ENCODE data around the gene DOCK11.

The DOCK11 gene

DNA sequence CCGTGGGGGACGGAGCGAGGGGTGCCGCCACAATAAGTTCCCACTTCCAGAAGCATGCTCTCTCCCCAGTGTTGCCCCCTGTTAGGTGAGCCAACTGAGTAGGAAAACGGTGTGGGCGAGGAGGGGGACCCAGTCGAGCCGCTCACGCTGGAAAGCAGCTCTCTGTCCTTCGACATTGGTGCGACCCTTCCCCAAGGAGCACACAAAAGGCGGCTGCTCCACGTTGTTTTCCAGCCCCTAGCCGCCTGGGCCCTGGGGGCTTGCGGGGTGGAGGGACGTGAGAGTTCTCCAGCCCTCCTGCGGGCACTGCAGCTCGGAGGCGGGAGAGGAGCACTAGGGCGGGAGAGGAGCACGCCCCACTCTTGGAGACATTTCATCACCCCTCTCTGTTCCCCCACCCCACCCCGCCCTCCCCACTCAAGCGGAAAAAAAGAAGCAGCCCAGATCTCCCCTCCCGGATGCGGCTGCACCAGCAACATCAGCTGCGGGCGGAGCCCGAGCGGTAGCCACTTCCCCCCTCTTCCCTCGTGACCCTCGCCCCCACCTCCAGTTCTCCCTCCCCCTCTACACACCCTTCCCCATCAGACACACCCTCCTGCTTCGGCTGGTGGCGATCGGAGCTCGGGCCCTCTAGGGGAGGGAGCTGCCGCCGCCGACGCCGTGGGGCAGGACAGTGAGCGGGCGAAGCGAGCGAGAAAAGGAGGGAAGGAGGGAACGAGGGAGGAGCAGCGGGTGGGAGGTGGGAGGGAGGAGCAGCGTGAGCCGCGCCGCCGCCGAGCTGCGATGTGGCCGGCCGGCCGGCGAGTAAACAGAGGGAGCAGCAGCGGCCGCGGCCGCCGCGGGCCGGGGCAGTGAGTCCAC lies at the start of gene DOCK11 (continued):
- TF ChIP-seq, protein P1, sequence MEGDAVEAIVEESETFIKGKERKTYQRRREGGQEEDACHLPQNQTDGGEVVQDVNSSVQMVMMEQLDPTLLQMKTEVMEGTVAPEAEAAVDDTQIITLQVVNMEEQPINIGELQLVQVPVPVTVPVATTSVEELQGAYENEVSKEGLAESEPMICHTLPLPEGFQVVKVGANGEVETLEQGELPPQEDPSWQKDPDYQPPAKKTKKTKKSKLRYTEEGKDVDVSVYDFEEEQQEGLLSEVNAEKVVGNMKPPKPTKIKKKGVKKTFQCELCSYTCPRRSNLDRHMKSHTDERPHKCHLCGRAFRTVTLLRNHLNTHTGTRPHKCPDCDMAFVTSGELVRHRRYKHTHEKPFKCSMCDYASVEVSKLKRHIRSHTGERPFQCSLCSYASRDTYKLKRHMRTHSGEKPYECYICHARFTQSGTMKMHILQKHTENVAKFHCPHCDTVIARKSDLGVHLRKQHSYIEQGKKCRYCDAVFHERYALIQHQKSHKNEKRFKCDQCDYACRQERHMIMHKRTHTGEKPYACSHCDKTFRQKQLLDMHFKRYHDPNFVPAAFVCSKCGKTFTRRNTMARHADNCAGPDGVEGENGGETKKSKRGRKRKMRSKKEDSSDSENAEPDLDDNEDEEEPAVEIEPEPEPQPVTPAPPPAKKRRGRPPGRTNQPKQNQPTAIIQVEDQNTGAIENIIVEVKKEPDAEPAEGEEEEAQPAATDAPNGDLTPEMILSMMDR (tag by site-specific recombination; IDR thresholded peaks at IDR 0.05), result peak; percentile 17; the same call in 1 of the 2 replicates
- no peak for TF ChIP-seq ZNF239 (tag by site-specific recombination; IDR thresholded peaks at IDR 0.05)
- no peak for TF ChIP-seq ZNF350 (tag by site-specific recombination; IDR thresholded peaks at IDR 0.05)
- TF ChIP-seq, protein P2, sequence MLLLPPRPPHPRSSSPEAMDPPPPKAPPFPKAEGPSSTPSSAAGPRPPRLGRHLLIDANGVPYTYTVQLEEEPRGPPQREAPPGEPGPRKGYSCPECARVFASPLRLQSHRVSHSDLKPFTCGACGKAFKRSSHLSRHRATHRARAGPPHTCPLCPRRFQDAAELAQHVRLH (tag by site-specific recombination; IDR thresholded peaks at IDR 0.05), result 0 out of 2 replicates have a peak, but pooled peaks have one; percentile 32
- no peak for TF ChIP-seq ZFP3 (tag by site-specific recombination; IDR thresholded peaks at IDR 0.05; ENCODE audit: low read depth)
- TF ChIP-seq, protein P3, sequence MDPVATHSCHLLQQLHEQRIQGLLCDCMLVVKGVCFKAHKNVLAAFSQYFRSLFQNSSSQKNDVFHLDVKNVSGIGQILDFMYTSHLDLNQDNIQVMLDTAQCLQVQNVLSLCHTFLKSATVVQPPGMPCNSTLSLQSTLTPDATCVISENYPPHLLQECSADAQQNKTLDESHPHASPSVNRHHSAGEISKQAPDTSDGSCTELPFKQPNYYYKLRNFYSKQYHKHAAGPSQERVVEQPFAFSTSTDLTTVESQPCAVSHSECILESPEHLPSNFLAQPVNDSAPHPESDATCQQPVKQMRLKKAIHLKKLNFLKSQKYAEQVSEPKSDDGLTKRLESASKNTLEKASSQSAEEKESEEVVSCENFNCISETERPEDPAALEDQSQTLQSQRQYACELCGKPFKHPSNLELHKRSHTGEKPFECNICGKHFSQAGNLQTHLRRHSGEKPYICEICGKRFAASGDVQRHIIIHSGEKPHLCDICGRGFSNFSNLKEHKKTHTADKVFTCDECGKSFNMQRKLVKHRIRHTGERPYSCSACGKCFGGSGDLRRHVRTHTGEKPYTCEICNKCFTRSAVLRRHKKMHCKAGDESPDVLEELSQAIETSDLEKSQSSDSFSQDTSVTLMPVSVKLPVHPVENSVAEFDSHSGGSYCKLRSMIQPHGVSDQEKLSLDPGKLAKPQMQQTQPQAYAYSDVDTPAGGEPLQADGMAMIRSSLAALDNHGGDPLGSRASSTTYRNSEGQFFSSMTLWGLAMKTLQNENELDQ (tag by site-specific recombination; IDR thresholded peaks at IDR 0.05; ENCODE audit: low read depth), result no peak
- peak; percentile 76 for TF ChIP-seq ZNF596 (tag by site-specific recombination; IDR thresholded peaks at IDR 0.05)
- TF ChIP-seq, protein P4, sequence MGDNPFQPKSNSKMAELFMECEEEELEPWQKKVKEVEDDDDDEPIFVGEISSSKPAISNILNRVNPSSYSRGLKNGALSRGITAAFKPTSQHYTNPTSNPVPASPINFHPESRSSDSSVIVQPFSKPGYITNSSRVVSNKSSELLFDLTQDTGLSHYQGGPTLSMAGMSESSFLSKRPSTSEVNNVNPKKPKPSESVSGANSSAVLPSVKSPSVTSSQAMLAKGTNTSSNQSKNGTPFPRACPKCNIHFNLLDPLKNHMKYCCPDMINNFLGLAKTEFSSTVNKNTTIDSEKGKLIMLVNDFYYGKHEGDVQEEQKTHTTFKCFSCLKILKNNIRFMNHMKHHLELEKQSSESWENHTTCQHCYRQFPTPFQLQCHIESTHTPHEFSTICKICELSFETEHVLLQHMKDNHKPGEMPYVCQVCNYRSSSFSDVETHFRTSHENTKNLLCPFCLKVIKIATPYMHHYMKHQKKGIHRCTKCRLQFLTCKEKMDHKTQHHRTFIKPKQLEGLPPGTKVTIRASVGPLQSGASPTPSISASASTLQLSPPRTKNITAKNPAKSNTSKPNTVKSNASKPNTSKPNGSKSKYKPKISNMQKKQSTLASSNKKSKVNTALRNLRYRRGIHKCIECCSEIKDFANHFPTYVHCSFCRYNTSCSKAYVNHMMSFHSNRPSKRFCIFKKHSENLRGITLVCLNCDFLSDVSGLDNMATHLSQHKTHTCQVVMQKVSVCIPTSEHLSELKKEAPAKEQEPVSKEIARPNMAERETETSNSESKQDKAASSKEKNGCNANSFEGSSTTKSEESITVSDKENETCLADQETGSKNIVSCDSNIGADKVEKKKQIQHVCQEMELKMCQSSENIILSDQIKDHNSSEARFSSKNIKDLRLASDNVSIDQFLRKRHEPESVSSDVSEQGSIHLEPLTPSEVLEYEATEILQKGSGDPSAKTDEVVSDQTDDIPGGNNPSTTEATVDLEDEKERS (tag by site-specific recombination; IDR thresholded peaks at IDR 0.05), result no peak
- TF ChIP-seq ZNF747 (tag by site-specific recombination; IDR thresholded peaks at IDR 0.05), result no peak
- no peak for TF ChIP-seq ZNF23 (tag by site-specific recombination; IDR thresholded peaks at IDR 0.05; ENCODE audit: borderline replicate concordance)
- peak; percentile 78 for TF ChIP-seq KLF8 (tag by site-specific recombination; IDR thresholded peaks at IDR 0.05)
- peak; percentile 45; the same call in 1 of the 2 replicates for TF ChIP-seq ZXDB (tag by site-specific recombination; IDR thresholded peaks at IDR 0.05)
- TF ChIP-seq ZNF341 (tag by site-specific recombination; IDR thresholded peaks at IDR 0.05; ENCODE audit: low read depth), result peak; percentile 93
- peak; percentile 89 for TF ChIP-seq ZFHX2 (tag by site-specific recombination; conservative IDR thresholded peaks at IDR 0.05)
- no peak for TF ChIP-seq ZNF670 (tag by site-specific recombination; IDR thresholded peaks at IDR 0.05; ENCODE audit: low read depth)
- no peak for TF ChIP-seq ZNF416 (tag by site-specific recombination; IDR thresholded peaks at IDR 0.05)
- TF ChIP-seq ZNF175 (tag by site-specific recombination; IDR thresholded peaks at IDR 0.05), result no peak
- 0 out of 2 replicates have a peak, but pooled peaks have one; percentile 34 for TF ChIP-seq ZBTB21 (tag by site-specific recombination; IDR thresholded peaks at IDR 0.05)
- TF ChIP-seq ZEB2 (tag by site-specific recombination; IDR thresholded peaks at IDR 0.05), result peak; percentile 70; the same call in 1 of the 2 replicates
- no peak for TF ChIP-seq MYNN (tag by site-specific recombination; IDR thresholded peaks at IDR 0.05; ENCODE audit: borderline replicate concordance)
- TF ChIP-seq, protein P5, sequence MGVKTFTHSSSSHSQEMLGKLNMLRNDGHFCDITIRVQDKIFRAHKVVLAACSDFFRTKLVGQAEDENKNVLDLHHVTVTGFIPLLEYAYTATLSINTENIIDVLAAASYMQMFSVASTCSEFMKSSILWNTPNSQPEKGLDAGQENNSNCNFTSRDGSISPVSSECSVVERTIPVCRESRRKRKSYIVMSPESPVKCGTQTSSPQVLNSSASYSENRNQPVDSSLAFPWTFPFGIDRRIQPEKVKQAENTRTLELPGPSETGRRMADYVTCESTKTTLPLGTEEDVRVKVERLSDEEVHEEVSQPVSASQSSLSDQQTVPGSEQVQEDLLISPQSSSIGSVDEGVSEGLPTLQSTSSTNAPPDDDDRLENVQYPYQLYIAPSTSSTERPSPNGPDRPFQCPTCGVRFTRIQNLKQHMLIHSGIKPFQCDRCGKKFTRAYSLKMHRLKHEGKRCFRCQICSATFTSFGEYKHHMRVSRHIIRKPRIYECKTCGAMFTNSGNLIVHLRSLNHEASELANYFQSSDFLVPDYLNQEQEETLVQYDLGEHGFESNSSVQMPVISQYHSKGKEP (tag by site-specific recombination; IDR thresholded peaks at IDR 0.05), result 0 out of 2 replicates have a peak, but pooled peaks have one; percentile 27
- peak; percentile 90 for TF ChIP-seq SP2 (tag by site-specific recombination; IDR thresholded peaks at IDR 0.05)
- no peak for TF ChIP-seq ZNF549 (tag by site-specific recombination; IDR thresholded peaks at IDR 0.05)
- TF ChIP-seq ZNF311 (tag by site-specific recombination; IDR thresholded peaks at IDR 0.05; ENCODE audit: borderline replicate concordance), result no peak
- TF ChIP-seq ZNF677 (tag by site-specific recombination; IDR thresholded peaks at IDR 0.05), result no peak
- no peak for TF ChIP-seq ZFP41 (tag by site-specific recombination; IDR thresholded peaks at IDR 0.05; ENCODE audit: borderline replicate concordance)

All from HEK293 (cell line).